Left lung (tissue), 10 donors: ENCODE data around the gene TTC22. TPM values are rescaled to one million over a fixed set of nuclear protein-coding genes. Genes with fewer than 3 reads are reported as not detected.

Experiments
- ATAC-seq: fragments of 200-7000 bp; cut with Tn5 transposase; one replicate; pipeline ENCODE4 v1.9.1; 2020; ENCODE audit warnings: moderate library complexity
- DNase-seq, 4 donors: peaks; one replicate each; pipeline ENCODE4 v3.0.0-alpha.2; 2013 to 2020
- H3K27ac ChIP-seq, 2 donors: fragments of 200-600 bp; sonication (generic) in 1 of 2; one replicate each; pipeline versions ENCODE4 v1.5.0 to v1.8.0; 2020 to 2021
- H3K27me3 ChIP-seq, 2 donors: fragments of 200-600 bp; sonication (generic) in 1 of 2; one replicate each; pipeline versions ENCODE4 v1.5.0 to v1.8.0; 2020 to 2021
- H3K36me3 ChIP-seq, 2 donors: fragments of 200-600 bp; sonication (generic) in 1 of 2; one replicate each; pipeline versions ENCODE4 v1.5.0 to v1.8.0; 2020 to 2021
- H3K4me1 ChIP-seq, 2 donors: fragments of 200-600 bp; one replicate each; pipeline ENCODE4 v1.8.0; 2021
- H3K4me3 ChIP-seq, 2 donors: fragments of 200-600 bp; sonication (generic) in 1 of 2; one replicate each; pipeline versions ENCODE4 v1.5.0 to v1.8.0; 2020 to 2021; ENCODE audit warnings: mild to moderate bottlenecking in 1 of 2
- H3K9me3 ChIP-seq, 2 donors: fragments of 200-600 bp; sonication (generic) in 1 of 2; one replicate each; pipeline versions ENCODE4 v1.5.0 to v1.8.0; 2020 to 2021
- CTCF ChIP-seq, 2 donors: fragments of 200-600 bp; sonication (generic) in 1 of 2; IDR thresholded peaks; one replicate each; pipeline versions ENCODE4 v1.5.0 to v1.8.0; 2021; ENCODE audit warnings: antibody characterized with exemption in 2 of 2
- intact Hi-C, 2 donors: fragments of 100-400 bp; cut with DNase I; formaldehyde crosslinking; loops; one replicate each; pipeline versions ENCODE4 v1.11.2 to v1.14.2; 2022
- polyA plus RNA-seq, 6 donors: library from polyadenylated mRNA; unstranded; fragments of 120-200 nt; gene quantifications; one replicate each; pipeline ENCODE4 v1.2.1, GENCODE V29; 2013; ENCODE audit not compliant: insufficient read length in 6 of 6
- total RNA-seq, 2 donors: library from RNA; stranded (reverse); fragmentation: NEBNext Ultra II Directional; extraction: Animal tissue kit (Norgen Biotek cat#: 25700); gene quantifications; one replicate each; pipeline ENCODE4 v1.2.1, GENCODE V29; 2021
- donor health status: DM: no; HTN: yes; CAD: no.
- donor health status: DM: no; HTN: no; CAD: no.

The TTC22 gene
- total and polyA plus RNA-seq, 8 donors: 2.9 to 7.7 (median 4.2) TPM

GRCh38 chr1:54843449-54843848 lies 42.3 kb upstream of the TTC22 start:
- intact Hi-C loops: no loop called here
- Histone ChIP-seq H3K9me3 (no peaks in the 10 kb centered on the region), H3K27me3 (no peaks in the 10 kb centered on the region), H3K27ac (no peak overlapping the region), H3K4me3 (no peak overlapping the region), H3K4me1 (no peaks in the 10 kb centered on the region), H3K36me3 (peaks cover 0 to 8% of the 10 kb centered on the region in 2 donors)
- ATAC-seq (no peak), DNase-seq (no peak)
- no peak for TF ChIP-seq CTCF (IDR thresholded peaks at IDR 0.05)

- DNase-seq (no peak), ATAC-seq (no peak)
- no peak for TF ChIP-seq CTCF (IDR thresholded peaks at IDR 0.05)
- H3K9me3 ChIP-seq: no peaks in the 10 kb centered on the region
- no peaks in the 10 kb centered on the region for H3K27me3 ChIP-seq
- H3K4me1 ChIP-seq: no peaks in the 10 kb centered on the region
- H3K4me3 ChIP-seq: no peak overlapping the region
- intact Hi-C loops: no loop called here
- H3K36me3 ChIP-seq: peaks cover 0 to 3% of the 10 kb centered on the region in 2 donors
- H3K27ac ChIP-seq: no peak overlapping the region
These were observed 41.8 kb upstream of the TTC22 start for GRCh38 chr1:54842963-54843362.

GRCh38 chr1:54842206-54842915 lies 41.2 kb upstream of the TTC22 start:
- peaks cover 0 to 3% of the 10 kb centered on the region in 2 donors for H3K36me3 ChIP-seq
- TF ChIP-seq CTCF (IDR thresholded peaks at IDR 0.05): no peak
- ATAC-seq (no peak), DNase-seq (no peak)
- no peaks in the 10 kb centered on the region for H3K9me3 ChIP-seq
- H3K27ac ChIP-seq: no peak overlapping the region
- intact Hi-C loops: no loop called here
- H3K4me1 ChIP-seq: no peaks in the 10 kb centered on the region
- no peak overlapping the region for H3K4me3 ChIP-seq
- no peaks in the 10 kb centered on the region for H3K27me3 ChIP-seq

GRCh38 chr1:54839824-54840223 lies 38.7 kb upstream of the TTC22 start:
- Histone ChIP-seq H3K27me3 (no peaks in the 10 kb centered on the region), H3K4me1 (no peaks in the 10 kb centered on the region), H3K9me3 (no peaks in the 10 kb centered on the region), H3K4me3 (no peak overlapping the region), H3K36me3 (no peaks in the 10 kb centered on the region), H3K27ac (no peak overlapping the region)
- ATAC-seq (no peak), DNase-seq (no peak)
- intact Hi-C loops: no loop called here
- no peak for TF ChIP-seq CTCF (IDR thresholded peaks at IDR 0.05)

GRCh38 chr1:54838565-54839180 lies 37.5 kb upstream of the TTC22 start:
- Histone ChIP-seq H3K4me1 (no peaks in the 10 kb centered on the region), H3K9me3 (no peaks in the 10 kb centered on the region), H3K4me3 (no peak overlapping the region), H3K27ac (no peak overlapping the region), H3K36me3 (no peaks in the 10 kb centered on the region), H3K27me3 (no peaks in the 10 kb centered on the region)
- no peak for TF ChIP-seq CTCF (IDR thresholded peaks at IDR 0.05)
- DNase-seq (no peak), ATAC-seq (no peak)
- intact Hi-C loops: no loop called here
